Measurements from ENCODE around the gene CNDP1.

CNDP1 gene

DNA sequence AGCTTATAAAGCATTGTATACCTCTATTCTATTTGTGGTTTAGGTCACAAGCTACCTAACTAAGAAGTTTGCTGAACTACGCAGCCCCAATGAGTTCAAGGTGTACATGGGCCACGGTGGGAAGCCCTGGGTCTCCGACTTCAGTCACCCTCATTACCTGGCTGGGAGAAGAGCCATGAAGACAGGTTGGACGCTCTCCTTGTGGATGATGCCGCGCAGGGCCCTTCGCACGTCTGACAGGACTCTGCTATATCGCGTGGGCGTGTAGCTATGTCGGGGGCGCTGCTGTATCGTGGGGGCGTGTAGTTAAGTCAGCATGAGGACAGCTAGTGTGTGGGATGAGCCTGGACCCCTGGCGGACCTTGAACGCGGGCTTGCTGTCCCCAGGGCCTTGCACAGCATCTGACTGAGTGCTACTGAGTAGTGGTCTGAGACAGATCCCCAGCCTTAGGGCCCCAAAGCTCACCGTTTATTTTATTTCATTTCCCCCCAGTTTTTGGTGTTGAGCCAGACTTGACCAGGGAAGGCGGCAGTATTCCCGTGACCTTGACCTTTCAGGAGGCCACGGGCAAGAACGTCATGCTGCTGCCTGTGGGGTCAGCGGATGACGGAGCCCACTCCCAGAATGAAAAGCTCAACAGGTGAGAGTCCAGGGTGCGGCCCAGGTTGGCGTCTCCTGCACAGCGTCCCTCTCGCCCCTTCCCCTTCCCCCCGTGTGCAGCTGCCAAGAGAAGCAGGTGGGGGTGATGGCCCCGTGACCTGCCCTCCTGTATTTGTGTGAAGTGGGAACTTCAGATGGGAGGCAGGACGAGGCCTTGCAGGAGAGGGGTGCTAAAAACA lies 15.6 kb upstream of the CNDP1 start:
- no CpG with 5 or more reads among the region's 32 CpGs for WGBS, 2 donors (ENCODE audit: extremely low coverage in 2 of 2, insufficient read length in 2 of 2, insufficient replicate concordance in 1 of 2)
- no peak overlapping the region for H3K4me2 ChIP-seq (ENCODE audit: insufficient read depth, low read length, poor library complexity, severe bottlenecking)
- no peak for DNase-seq (ENCODE audit: low spot score)
- H3K4ac ChIP-seq (ENCODE audit: low read length): no peak overlapping the region
- no peak overlapping the region for H3K14ac ChIP-seq (ENCODE audit: low read length)
- no peak overlapping the region for H3K27ac ChIP-seq (replicated peaks; ENCODE audit: low read length)
- H3K79me1 ChIP-seq (ENCODE audit: low read depth, low read length): peaks cover 3% of the 10 kb centered on the region
- H3K9me3 ChIP-seq (replicated peaks in 1 of 2; ENCODE audit: control insufficient read depth in 2 of 2, insufficient read depth in 1 of 2, low read depth in 1 of 2, low read length in 2 of 2): peaks cover 6 to 24% of the 10 kb centered on the region in 2 donors
- H4K91ac ChIP-seq (ENCODE audit: low read depth, low read length, poor library complexity): no peak overlapping the region
- no peak overlapping the region for H3K18ac ChIP-seq (ENCODE audit: low read length)
- H2BK120ac ChIP-seq (ENCODE audit: low read depth, low read length): no peak overlapping the region
- no peaks in the 10 kb centered on the region for H3K27me3 ChIP-seq (ENCODE audit: control insufficient read depth in 3 of 3, insufficient read depth in 3 of 3, low read depth in 1 of 3, low read length in 3 of 3)
- H3K36me3 ChIP-seq (replicated peaks in 1 of 2; ENCODE audit: control insufficient read depth in 2 of 2, insufficient read depth in 2 of 2, low read length in 2 of 2): peaks cover 73 to 77% of the 10 kb centered on the region in 2 donors
- no peak overlapping the region for H2AFZ ChIP-seq (ENCODE audit: low read length)
- no peak overlapping the region for H3K9ac ChIP-seq (ENCODE audit: low read depth, low read length, poor library complexity)
- H4K8ac ChIP-seq (ENCODE audit: low read depth, low read length): no peak overlapping the region
- no peak overlapping the region for H3K23ac ChIP-seq (ENCODE audit: low read depth, low read length, poor library complexity)
- H2BK5ac ChIP-seq (ENCODE audit: low read length): no peak overlapping the region
- no peak overlapping the region for H2AK5ac ChIP-seq (ENCODE audit: low read depth, low read length)
- no peak overlapping the region for H2BK15ac ChIP-seq (ENCODE audit: low read length)
- no peak overlapping the region for H3K4me3 ChIP-seq (ENCODE audit: low read length in 2 of 2)
- H2BK12ac ChIP-seq (ENCODE audit: low read length): no peak overlapping the region
- H3K4me1 ChIP-seq (ENCODE audit: control insufficient read depth in 2 of 2, insufficient read depth in 1 of 2, low read depth in 1 of 2, low read length in 2 of 2): no peaks in the 10 kb centered on the region

DNA sequence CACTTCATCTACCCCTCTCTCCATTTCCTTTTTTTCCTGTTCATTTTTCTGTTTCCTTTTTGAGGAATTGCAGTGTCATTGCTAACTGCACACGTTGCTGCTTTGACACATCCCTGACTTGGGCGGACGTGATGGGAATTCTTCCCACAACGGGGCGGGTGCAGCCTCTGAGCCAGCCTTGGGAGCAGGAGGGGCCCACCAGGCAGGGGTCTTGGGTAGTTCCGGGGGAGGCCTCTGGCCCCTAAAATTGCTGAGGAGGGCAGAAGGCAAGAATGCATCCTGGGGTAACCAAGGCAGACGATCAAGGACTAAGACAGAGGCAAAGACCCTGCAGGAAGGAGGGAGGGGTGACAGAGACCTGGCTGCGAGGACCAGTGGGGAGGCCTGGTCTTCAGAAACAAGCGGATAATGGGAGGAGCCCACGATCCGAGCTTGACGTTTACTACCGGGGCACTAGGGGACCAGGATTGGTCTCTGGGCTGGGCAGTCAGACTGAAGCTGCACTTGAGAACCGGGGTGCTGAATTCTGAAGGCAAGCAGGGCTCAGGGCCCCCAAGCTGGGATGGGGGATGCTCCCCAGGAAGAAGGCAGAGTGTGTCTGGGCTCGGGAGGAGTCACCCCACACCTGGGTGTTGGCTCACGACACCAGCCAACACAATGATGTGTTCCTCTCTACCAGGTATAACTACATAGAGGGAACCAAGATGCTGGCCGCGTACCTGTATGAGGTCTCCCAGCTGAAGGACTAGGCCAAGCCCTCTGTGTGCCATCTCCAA lies 14.8 kb upstream of the CNDP1 start:
- no peak overlapping the region for H3K4me2 ChIP-seq (ENCODE audit: insufficient read depth, low read length, poor library complexity, severe bottlenecking)
- H2BK12ac ChIP-seq (ENCODE audit: low read length): no peak overlapping the region
- peaks cover 3% of the 10 kb centered on the region for H3K79me1 ChIP-seq (ENCODE audit: low read depth, low read length)
- H4K8ac ChIP-seq (ENCODE audit: low read depth, low read length): no peak overlapping the region
- H3K4ac ChIP-seq (ENCODE audit: low read length): no peak overlapping the region
- H3K4me3 ChIP-seq (ENCODE audit: low read length in 2 of 2): no peak overlapping the region
- no peak overlapping the region for H3K14ac ChIP-seq (ENCODE audit: low read length)
- no peak overlapping the region for H2AK5ac ChIP-seq (ENCODE audit: low read depth, low read length)
- H3K18ac ChIP-seq (ENCODE audit: low read length): no peak overlapping the region
- H3K9ac ChIP-seq (ENCODE audit: low read depth, low read length, poor library complexity): no peak overlapping the region
- no peak overlapping the region for H2BK5ac ChIP-seq (ENCODE audit: low read length)
- H2BK15ac ChIP-seq (ENCODE audit: low read length): no peak overlapping the region
- H3K27ac ChIP-seq (replicated peaks; ENCODE audit: low read length): no peak overlapping the region
- no peak overlapping the region for H2AFZ ChIP-seq (ENCODE audit: low read length)
- peaks cover 67 to 73% of the 10 kb centered on the region in 2 donors for H3K36me3 ChIP-seq (replicated peaks in 1 of 2; ENCODE audit: control insufficient read depth in 2 of 2, insufficient read depth in 2 of 2, low read length in 2 of 2)
- no peak overlapping the region for H4K91ac ChIP-seq (ENCODE audit: low read depth, low read length, poor library complexity)
- no peaks in the 10 kb centered on the region for H3K4me1 ChIP-seq (ENCODE audit: control insufficient read depth in 2 of 2, insufficient read depth in 1 of 2, low read depth in 1 of 2, low read length in 2 of 2)
- DNase-seq (ENCODE audit: low spot score): no peak
- peaks cover 6 to 24% of the 10 kb centered on the region in 2 donors for H3K9me3 ChIP-seq (replicated peaks in 1 of 2; ENCODE audit: control insufficient read depth in 2 of 2, insufficient read depth in 1 of 2, low read depth in 1 of 2, low read length in 2 of 2)
- no peaks in the 10 kb centered on the region for H3K27me3 ChIP-seq (ENCODE audit: control insufficient read depth in 3 of 3, insufficient read depth in 3 of 3, low read depth in 1 of 3, low read length in 3 of 3)
- WGBS, 2 donors (ENCODE audit: extremely low coverage in 2 of 2, insufficient read length in 2 of 2, insufficient replicate concordance in 1 of 2): no CpG with 5 or more reads among the region's 18 CpGs
- H2BK120ac ChIP-seq (ENCODE audit: low read depth, low read length): no peak overlapping the region
- no peak overlapping the region for H3K23ac ChIP-seq (ENCODE audit: low read depth, low read length, poor library complexity)

DNA sequence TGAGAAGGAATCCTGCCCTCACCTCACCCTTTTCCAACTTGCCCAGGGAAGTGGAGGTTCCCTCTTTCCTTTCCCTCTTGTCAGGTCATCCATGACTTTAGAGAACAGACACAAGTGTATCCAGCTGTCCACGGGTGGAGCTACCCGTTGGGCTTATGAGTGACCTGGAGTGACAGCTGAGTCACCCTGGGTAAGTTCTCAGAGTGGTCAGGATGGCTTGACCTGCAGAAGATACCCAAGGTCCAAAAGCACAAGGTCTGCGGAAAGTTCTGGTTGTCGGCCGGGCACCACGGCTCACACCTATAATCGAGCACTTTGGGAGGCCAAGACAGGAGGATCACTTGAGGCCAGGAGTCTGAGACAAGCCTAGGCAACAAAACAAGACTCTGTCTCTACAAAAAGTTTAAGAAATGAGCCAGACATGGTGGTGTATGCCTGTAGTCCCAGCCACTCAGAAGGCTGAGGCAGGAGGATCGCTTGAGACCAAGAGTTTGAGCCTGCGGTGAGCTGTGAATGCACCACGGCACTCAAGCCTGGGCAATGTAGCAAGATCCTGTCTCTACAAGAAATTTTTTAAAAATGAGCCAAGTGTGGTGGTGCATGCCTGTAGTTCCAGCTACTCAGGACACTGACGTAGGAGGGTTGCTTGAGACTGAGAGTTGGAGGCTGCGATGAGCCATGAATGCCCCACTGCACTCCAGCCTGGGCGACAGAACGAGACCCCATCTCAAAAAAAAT lies 14.0 kb upstream of the CNDP1 start:
- Histone ChIP-seq H3K4me2 (ENCODE audit: insufficient read depth, low read length, poor library complexity, severe bottlenecking) (no peak overlapping the region), H3K14ac (ENCODE audit: low read length) (no peak overlapping the region), H3K18ac (ENCODE audit: low read length) (no peak overlapping the region), H2AFZ (ENCODE audit: low read length) (no peak overlapping the region), H3K27me3 (ENCODE audit: control insufficient read depth in 3 of 3, insufficient read depth in 3 of 3, low read depth in 1 of 3, low read length in 3 of 3) (no peaks in the 10 kb centered on the region), H3K4me1 (ENCODE audit: control insufficient read depth in 2 of 2, insufficient read depth in 1 of 2, low read depth in 1 of 2, low read length in 2 of 2) (no peaks in the 10 kb centered on the region), H2AK5ac (ENCODE audit: low read depth, low read length) (no peak overlapping the region), H2BK12ac (ENCODE audit: low read length) (no peak overlapping the region), H3K4me3 (ENCODE audit: low read length in 2 of 2) (peak overlapping the region in 1 of 2 donors; percentile 24), H2BK120ac (ENCODE audit: low read depth, low read length) (no peak overlapping the region), H3K27ac (replicated peaks; ENCODE audit: low read length) (no peak overlapping the region), H3K4ac (ENCODE audit: low read length) (no peak overlapping the region), H2BK5ac (ENCODE audit: low read length) (no peak overlapping the region), H3K23ac (ENCODE audit: low read depth, low read length, poor library complexity) (no peak overlapping the region), H3K36me3 (replicated peaks in 1 of 2; ENCODE audit: control insufficient read depth in 2 of 2, insufficient read depth in 2 of 2, low read length in 2 of 2) (peaks cover 60 to 67% of the 10 kb centered on the region in 2 donors), H3K79me1 (ENCODE audit: low read depth, low read length) (peaks cover 3% of the 10 kb centered on the region), H3K9ac (ENCODE audit: low read depth, low read length, poor library complexity) (no peak overlapping the region), H3K9me3 (replicated peaks in 1 of 2; ENCODE audit: control insufficient read depth in 2 of 2, insufficient read depth in 1 of 2, low read depth in 1 of 2, low read length in 2 of 2) (peaks cover 6 to 24% of the 10 kb centered on the region in 2 donors), H2BK15ac (ENCODE audit: low read length) (no peak overlapping the region), H4K91ac (ENCODE audit: low read depth, low read length, poor library complexity) (no peak overlapping the region), H4K8ac (ENCODE audit: low read depth, low read length) (no peak overlapping the region)
- no peak for DNase-seq (ENCODE audit: low spot score)
- no CpG with 5 or more reads among the region's 14 CpGs for WGBS, 2 donors (ENCODE audit: extremely low coverage in 2 of 2, insufficient read length in 2 of 2, insufficient replicate concordance in 1 of 2)

Data from neuronal stem cell (in vitro differentiated cells).